ENCODE measurements around the gene METTL21C.

DNA sequence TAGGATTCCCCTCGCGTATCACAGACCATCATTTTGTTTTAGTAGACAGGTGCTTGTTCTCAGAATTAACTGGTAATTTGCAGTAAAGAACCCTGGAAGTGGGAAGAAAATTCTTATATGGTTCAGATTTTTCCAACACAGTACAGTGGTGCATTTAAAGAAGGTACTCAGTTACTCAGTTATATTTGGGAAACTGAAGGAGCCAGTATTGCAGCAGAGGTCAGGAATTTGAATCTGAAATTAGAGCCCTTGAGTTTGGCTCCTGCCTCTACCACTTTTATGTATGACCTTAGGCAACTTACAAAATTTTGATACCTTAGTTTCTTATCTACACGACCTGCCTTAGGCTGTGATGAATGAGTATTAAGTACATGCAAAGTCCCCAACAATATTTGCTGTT, 19.7 kb downstream of the METTL21C start:
- TF ChIP-seq, protein P1, sequence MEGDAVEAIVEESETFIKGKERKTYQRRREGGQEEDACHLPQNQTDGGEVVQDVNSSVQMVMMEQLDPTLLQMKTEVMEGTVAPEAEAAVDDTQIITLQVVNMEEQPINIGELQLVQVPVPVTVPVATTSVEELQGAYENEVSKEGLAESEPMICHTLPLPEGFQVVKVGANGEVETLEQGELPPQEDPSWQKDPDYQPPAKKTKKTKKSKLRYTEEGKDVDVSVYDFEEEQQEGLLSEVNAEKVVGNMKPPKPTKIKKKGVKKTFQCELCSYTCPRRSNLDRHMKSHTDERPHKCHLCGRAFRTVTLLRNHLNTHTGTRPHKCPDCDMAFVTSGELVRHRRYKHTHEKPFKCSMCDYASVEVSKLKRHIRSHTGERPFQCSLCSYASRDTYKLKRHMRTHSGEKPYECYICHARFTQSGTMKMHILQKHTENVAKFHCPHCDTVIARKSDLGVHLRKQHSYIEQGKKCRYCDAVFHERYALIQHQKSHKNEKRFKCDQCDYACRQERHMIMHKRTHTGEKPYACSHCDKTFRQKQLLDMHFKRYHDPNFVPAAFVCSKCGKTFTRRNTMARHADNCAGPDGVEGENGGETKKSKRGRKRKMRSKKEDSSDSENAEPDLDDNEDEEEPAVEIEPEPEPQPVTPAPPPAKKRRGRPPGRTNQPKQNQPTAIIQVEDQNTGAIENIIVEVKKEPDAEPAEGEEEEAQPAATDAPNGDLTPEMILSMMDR (IDR thresholded peaks at IDR 0.05): no peak
- TF ChIP-seq POLR2A (IDR thresholded peaks at IDR 0.05): no peak
